Endothelial cell of umbilical vein (primary cell): Measurements from ENCODE around the gene PPM1D. TPM values are rescaled to one million over a fixed set of nuclear protein-coding genes. Genes with fewer than 3 reads are reported as not detected.

Experiments
- BruUV-seq: library from RNA; stranded (reverse); fragments of 400-500 nt; replicated peaks from 2 replicates; lab custom pipeline; 2021; lab: Mats Ljungman, UMichigan
- CTCF ChIA-PET: fragments of 300-600, 350-600 bp; sonication (Branson Sonifier 250); formaldehyde crosslinking; loops from one replicate; lab custom pipeline; 2021; ENCODE audit warnings: antibody characterized with exemption, inconsistent platforms; lab: Charles Lee
- POLR2A ChIA-PET: fragments of 300-600, 350-600 bp; sonication (Branson Sonifier 250); formaldehyde crosslinking; loops from one replicate; lab custom pipeline; 2021; ENCODE audit warnings: antibody characterized with exemption, inconsistent platforms; lab: Charles Lee
- DNase-seq: peaks from one replicate; pipeline ENCODE4 v3.0.0-alpha.2; 2011; ENCODE audit warnings: low read depth, low spot score
- FAIRE-seq: peaks from 2 replicates; lab custom pipeline; 2011; peaks lifted over from hg19 to GRCh38; lab: Jason Lieb, UNC
- H2AFZ ChIP-seq: 2 replicates; pipeline ENCODE4 v1.6.0; 2012; ENCODE audit warnings: low read depth, low read length, control low read depth, inconsistent platforms
- H3K27ac ChIP-seq: 2 replicates; pipeline ENCODE4 v1.5.1; 2011; ENCODE audit warnings: low read depth, mild to moderate bottlenecking, control low read depth, low read length, moderate library complexity; ENCODE audit not compliant: insufficient read depth
- H3K27me3 ChIP-seq, 2 experiments: 2 replicates each; pipeline versions ENCODE4 v1.6.0 to v1.6.1; 2011; ENCODE audit warnings: low read length in 2 of 2, mixed read lengths in 1 of 2; ENCODE audit not compliant: control insufficient read depth in 2 of 2, insufficient read depth in 2 of 2
- H3K36me3 ChIP-seq, 2 experiments: 2 replicates in 1 of 2; 3 replicates in 1 of 2; pipeline ENCODE4 v1.5.1; 2011; ENCODE audit warnings: low read length in 2 of 2, mild to moderate bottlenecking in 1 of 2, moderate library complexity in 1 of 2; ENCODE audit not compliant: control insufficient read depth in 2 of 2, insufficient read depth in 2 of 2; ENCODE audit errors: extremely low read depth in 1 of 2
- H3K4me1 ChIP-seq: 3 replicates; pipeline ENCODE4 v1.5.1; 2011; ENCODE audit warnings: mild to moderate bottlenecking, low read length; ENCODE audit not compliant: control insufficient read depth, insufficient read depth; ENCODE audit errors: extremely low read depth
- H3K4me2 ChIP-seq: 2 replicates; pipeline ENCODE4 v1.6.1; 2011; ENCODE audit warnings: low read length, control low read depth, mixed read lengths; ENCODE audit not compliant: insufficient read depth
- H3K4me3 ChIP-seq, 3 experiments: fragments of 200-600 bp in 1 of 3; sonication (generic), shearing (Covaris generic) in 1 of 3; replicated peaks in 1 of 3; 2 replicates each; pipeline ENCODE4 v1.5.1; 2011 to 2016; ENCODE audit warnings: control low read depth in 3 of 3, low read length in 3 of 3, mild to moderate bottlenecking in 2 of 3, inconsistent platforms in 1 of 3, low read depth in 1 of 3, moderate library complexity in 1 of 3; ENCODE audit not compliant: insufficient read depth in 1 of 3
- H3K79me2 ChIP-seq: 2 replicates; pipeline ENCODE4 v1.6.0; 2012; ENCODE audit warnings: low read length, inconsistent platforms; ENCODE audit not compliant: control insufficient read depth, insufficient read depth
- H3K9ac ChIP-seq: replicated peaks from 2 replicates; pipeline ENCODE3; 2011; ENCODE audit warnings: low read length, control low read depth; ENCODE audit not compliant: insufficient read depth; ENCODE audit errors: extremely low read depth
- H3K9me1 ChIP-seq: replicated peaks from 3 replicates; pipeline ENCODE4 v1.6.0; 2011; ENCODE audit warnings: mild to moderate bottlenecking, low read length; ENCODE audit not compliant: control insufficient read depth, insufficient read depth; ENCODE audit errors: extremely low read depth
- H3K9me3 ChIP-seq: replicated peaks from 2 replicates; pipeline ENCODE4 v1.5.1; 2012; ENCODE audit warnings: low read length, inconsistent platforms; ENCODE audit not compliant: control insufficient read depth, insufficient read depth
- H4K20me1 ChIP-seq: replicated peaks from 2 replicates; pipeline ENCODE3; 2011; ENCODE audit warnings: mild to moderate bottlenecking, low read length; ENCODE audit not compliant: control insufficient read depth, insufficient read depth; ENCODE audit errors: extremely low read depth
- EZH2 ChIP-seq: IDR thresholded peaks from 2 replicates; pipeline ENCODE4 v1.6.1; 2012; ENCODE audit warnings: borderline replicate concordance, low read depth, mild to moderate bottlenecking, moderate library complexity, low read length, inconsistent platforms; ENCODE audit not compliant: severe bottlenecking
- FOS ChIP-seq: IDR thresholded peaks from 2 replicates; pipeline ENCODE4 v1.6.1; 2011; ENCODE audit warnings: mild to moderate bottlenecking, low read length, moderate library complexity, borderline replicate concordance; ENCODE audit not compliant: insufficient read depth
- GATA2 ChIP-seq: IDR thresholded peaks from 2 replicates; pipeline ENCODE4 v1.7.0; 2011; ENCODE audit warnings: low read depth, mild to moderate bottlenecking, moderate library complexity, mixed read lengths, low read length; ENCODE audit not compliant: insufficient read length, insufficient read depth
- JUN ChIP-seq: IDR thresholded peaks from 2 replicates; pipeline ENCODE4 v1.6.1; 2011; ENCODE audit warnings: borderline replicate concordance, low read depth; ENCODE audit not compliant: insufficient read length, insufficient read depth
- MYC ChIP-seq: IDR thresholded peaks from one replicate; pipeline ENCODE4 v1.6.1; 2011; ENCODE audit warnings: mild to moderate bottlenecking, low read depth, low read length
- POLR2A ChIP-seq: IDR thresholded peaks from 2 replicates; pipeline ENCODE4 v1.6.1; 2012; ENCODE audit warnings: low read depth, mild to moderate bottlenecking, control low read depth, low read length
- POLR2AphosphoS5 ChIP-seq: IDR thresholded peaks from 2 replicates; pipeline ENCODE4 v1.6.1; 2012; ENCODE audit warnings: low read depth, mild to moderate bottlenecking, control low read depth, low read length, moderate library complexity; ENCODE audit not compliant: insufficient read depth
- dilution Hi-C: fragments of 300-500 bp; cut with MboI; formaldehyde crosslinking; loops from one replicate; pipeline ENCODE4 v1.15.0; 2019; ENCODE audit warnings: low sequenced_read_pairs; ENCODE audit not compliant: extremely low pct_ligation_motif_present
- intact Hi-C: fragments of 100-400 bp; cut with micrococcal nuclease; formaldehyde crosslinking; loops from one replicate; pipeline ENCODE4 v1.10.0; 2022
- polyA plus RNA-seq, 4 experiments: library from polyadenylated mRNA; depleted of rRNA in 3 of 4; stranded (reverse) in 3 of 4; unstranded in 1 of 4; fragments of >200 nt; gene quantifications; 2 replicates each; pipeline versions ENCODE4 v1.2.1 to v1.2.3, GENCODE V29; 2011 to 2012; ENCODE audit warnings: missing spikeins in 1 of 4
- total RNA-seq: library from RNA; stranded (reverse); gene quantifications from 2 replicates; pipeline ENCODE4 v1.2.3, GENCODE V29; 2021
- TF ChIP-seq, protein P1 (sequence below), 2 donors: IDR thresholded peaks; 1 replicate in 1 of 2; 2 replicates in 1 of 2; pipeline ENCODE4 v1.5.1; 2011; ENCODE audit warnings: low read length in 2 of 2, mild to moderate bottlenecking in 2 of 2, moderate library complexity in 2 of 2, control low read depth in 1 of 2, inconsistent platforms in 1 of 2, low read depth in 1 of 2; ENCODE audit not compliant: insufficient read depth in 1 of 2; ENCODE audit errors: extremely low read depth in 1 of 2
- TF ChIP-seq, protein P2 (sequence below): IDR thresholded peaks from 2 replicates; pipeline ENCODE4 v1.6.1; 2011; ENCODE audit not compliant: insufficient read depth, insufficient read length

PPM1D gene
- total and polyA plus RNA-seq, 2 donors (not counting 3 experiments of a cell fraction or from before 2014, with no cell fraction given) = 7.9 to 19.0 TPM

DNA sequence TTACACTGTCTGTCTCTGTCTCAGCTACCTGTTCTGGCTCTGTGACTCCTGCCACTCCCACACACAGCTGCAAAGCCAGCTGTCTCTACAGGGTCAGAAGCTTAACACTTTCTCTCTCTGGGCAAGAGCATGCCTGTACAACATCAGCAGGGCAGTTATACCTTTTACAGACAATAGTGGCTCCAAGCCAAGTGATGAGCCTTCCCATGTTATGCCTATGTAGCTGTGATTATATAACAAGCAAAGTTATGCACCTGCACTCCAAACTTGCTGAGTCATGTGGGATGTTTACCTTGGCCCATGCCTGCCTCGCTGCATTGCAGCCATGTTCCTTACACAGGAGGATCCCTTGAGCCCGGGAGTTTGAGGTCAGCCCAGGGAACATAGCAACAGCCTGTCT lies 42.2 kb upstream of the PPM1D start:
- Histone ChIP-seq H3K79me2 (no peaks in the 10 kb centered on the region), H3K4me1 (no peaks in the 10 kb centered on the region), H3K27me3 (no peaks in the 10 kb centered on the region), H3K9me3 (no peaks in the 10 kb centered on the region), H3K9me1 (no peaks in the 10 kb centered on the region), H3K4me3 (no peak overlapping the region), H3K27ac (no peak overlapping the region), H4K20me1 (no peaks in the 10 kb centered on the region), H3K36me3 (no peaks in the 10 kb centered on the region), H3K9ac (no peak overlapping the region), H3K4me2 (no peak overlapping the region), H2AFZ (no peak overlapping the region)
- POLR2A ChIA-PET = interaction anchor here (0.8 kb wide), 1 partner anchor 32 kb away, joined by 4 read pairs; the partner anchor contains the start of gene APPBP2
- FAIRE-seq (no peak), DNase-seq (no peak)
- CTCF ChIA-PET = interaction anchor here (3.9 kb wide), 1 partner anchor 12 kb away, joined by 22 read pairs; no protein-coding TSS in a partner anchor
- TF ChIP-seq, protein P1, sequence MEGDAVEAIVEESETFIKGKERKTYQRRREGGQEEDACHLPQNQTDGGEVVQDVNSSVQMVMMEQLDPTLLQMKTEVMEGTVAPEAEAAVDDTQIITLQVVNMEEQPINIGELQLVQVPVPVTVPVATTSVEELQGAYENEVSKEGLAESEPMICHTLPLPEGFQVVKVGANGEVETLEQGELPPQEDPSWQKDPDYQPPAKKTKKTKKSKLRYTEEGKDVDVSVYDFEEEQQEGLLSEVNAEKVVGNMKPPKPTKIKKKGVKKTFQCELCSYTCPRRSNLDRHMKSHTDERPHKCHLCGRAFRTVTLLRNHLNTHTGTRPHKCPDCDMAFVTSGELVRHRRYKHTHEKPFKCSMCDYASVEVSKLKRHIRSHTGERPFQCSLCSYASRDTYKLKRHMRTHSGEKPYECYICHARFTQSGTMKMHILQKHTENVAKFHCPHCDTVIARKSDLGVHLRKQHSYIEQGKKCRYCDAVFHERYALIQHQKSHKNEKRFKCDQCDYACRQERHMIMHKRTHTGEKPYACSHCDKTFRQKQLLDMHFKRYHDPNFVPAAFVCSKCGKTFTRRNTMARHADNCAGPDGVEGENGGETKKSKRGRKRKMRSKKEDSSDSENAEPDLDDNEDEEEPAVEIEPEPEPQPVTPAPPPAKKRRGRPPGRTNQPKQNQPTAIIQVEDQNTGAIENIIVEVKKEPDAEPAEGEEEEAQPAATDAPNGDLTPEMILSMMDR (IDR thresholded peaks at IDR 0.05; ENCODE audit: extremely low read depth in 1 of 2, insufficient read depth in 1 of 2, low read depth in 1 of 2, low read length in 2 of 2) = no peak
- TF ChIP-seq JUN (no peak), FOS (no peak), MYC (no peak), POLR2A (no peak), POLR2AphosphoS5 (no peak), GATA2 (no peak), EZH2 (no peak)
- TF ChIP-seq, protein P2, sequence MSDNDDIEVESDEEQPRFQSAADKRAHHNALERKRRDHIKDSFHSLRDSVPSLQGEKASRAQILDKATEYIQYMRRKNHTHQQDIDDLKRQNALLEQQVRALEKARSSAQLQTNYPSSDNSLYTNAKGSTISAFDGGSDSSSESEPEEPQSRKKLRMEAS = no peak
- dilution Hi-C loops (no loop called here), intact Hi-C loops (no loop called here)
- BruUV-seq = no TSS peak
